ENCODE measurements around the gene PSMB7.
A peak's percentile ranks its signal among the peaks of the same experiment; 100 is the strongest.

The PSMB7 gene

GRCh38 chr9:124398191-124398935 lies 16.9 kb downstream of the PSMB7 start:
- H3K27me3 ChIP-seq (ENCODE audit: control insufficient read depth in 1 of 2, insufficient read depth in 1 of 2, low read length in 2 of 2): no peaks in the 10 kb centered on the region
- H3K9me3 ChIP-seq (ENCODE audit: control insufficient read depth, low read length): no peaks in the 10 kb centered on the region
- no peak overlapping the region for H3K27ac ChIP-seq (ENCODE audit: low read length, poor library complexity, severe bottlenecking)
- DNase-seq: no peak
- peaks cover 24 to 57% of the 10 kb centered on the region in 2 experiments for H3K36me3 ChIP-seq (ENCODE audit: control insufficient read depth in 1 of 2, insufficient read depth in 2 of 2, low read depth in 1 of 2, low read length in 2 of 2)
- no peak overlapping the region for H2AK5ac ChIP-seq (ENCODE audit: low read length, severe bottlenecking)
- H3K4ac ChIP-seq (ENCODE audit: low read depth in 1 of 2, low read length in 2 of 2): no peak overlapping the region
- no peak overlapping the region for H2BK12ac ChIP-seq (ENCODE audit: low read length in 2 of 2)
- no peak overlapping the region for H2BK15ac ChIP-seq (ENCODE audit: low read depth, poor library complexity, severe bottlenecking)
- peak overlapping the region; percentile 66 for H3K9ac ChIP-seq (ENCODE audit: low read length)
- 96% methylated on average over 6 of the region's 8 CpGs for WGBS
- no peak overlapping the region for H2BK120ac ChIP-seq (ENCODE audit: low read depth, low read length)
- no peak overlapping the region for H3K4me2 ChIP-seq (ENCODE audit: low read length, poor library complexity, severe bottlenecking)
- peaks cover 15% of the 10 kb centered on the region for H3K4me1 ChIP-seq (ENCODE audit: control insufficient read depth, insufficient read depth, low read depth, low read length)
- H3K79me1 ChIP-seq (replicated peaks; ENCODE audit: low read length, poor library complexity, severe bottlenecking): peaks cover 22% of the 10 kb centered on the region
- no peak overlapping the region for H3K14ac ChIP-seq (ENCODE audit: low read length in 2 of 2)
- no peak overlapping the region for H2BK5ac ChIP-seq (ENCODE audit: low read depth, low read length, poor library complexity, severe bottlenecking)
- no peak overlapping the region for H3K4me3 ChIP-seq (ENCODE audit: insufficient read depth in 1 of 2, low read depth in 1 of 2, low read length in 2 of 2)
- no peak overlapping the region for H3K18ac ChIP-seq (ENCODE audit: low read depth in 1 of 2, low read length in 2 of 2)
- no peak overlapping the region for H4K91ac ChIP-seq (ENCODE audit: low read length)
- no peak overlapping the region for H2AFZ ChIP-seq (ENCODE audit: low read depth, low read length)
- H3K23ac ChIP-seq (ENCODE audit: low read length in 2 of 2): no peak overlapping the region
- H4K8ac ChIP-seq (ENCODE audit: low read length): no peak overlapping the region

- no peak overlapping the region for H3K4me2 ChIP-seq (ENCODE audit: low read length, poor library complexity, severe bottlenecking)
- no peak overlapping the region for H3K4me3 ChIP-seq (ENCODE audit: insufficient read depth in 1 of 2, low read depth in 1 of 2, low read length in 2 of 2)
- H3K79me1 ChIP-seq (replicated peaks; ENCODE audit: low read length, poor library complexity, severe bottlenecking): peaks cover 19% of the 10 kb centered on the region
- H2BK12ac ChIP-seq (ENCODE audit: low read length in 2 of 2): no peak overlapping the region
- no peak overlapping the region for H3K18ac ChIP-seq (ENCODE audit: low read depth in 1 of 2, low read length in 2 of 2)
- 79% methylated on average over 3 of the region's 4 CpGs for WGBS
- no peak overlapping the region for H4K91ac ChIP-seq (ENCODE audit: low read length)
- H3K27me3 ChIP-seq (ENCODE audit: control insufficient read depth in 1 of 2, insufficient read depth in 1 of 2, low read length in 2 of 2): no peaks in the 10 kb centered on the region
- no peak overlapping the region for H2BK5ac ChIP-seq (ENCODE audit: low read depth, low read length, poor library complexity, severe bottlenecking)
- H2AFZ ChIP-seq (ENCODE audit: low read depth, low read length): no peak overlapping the region
- no peak overlapping the region for H3K23ac ChIP-seq (ENCODE audit: low read length in 2 of 2)
- no peak overlapping the region for H2BK15ac ChIP-seq (ENCODE audit: low read depth, poor library complexity, severe bottlenecking)
- no peaks in the 10 kb centered on the region for H3K9me3 ChIP-seq (ENCODE audit: control insufficient read depth, low read length)
- H3K14ac ChIP-seq (ENCODE audit: low read length in 2 of 2): no peak overlapping the region
- DNase-seq: peak; percentile 48
- peaks cover 21 to 33% of the 10 kb centered on the region in 2 experiments for H3K36me3 ChIP-seq (ENCODE audit: control insufficient read depth in 1 of 2, insufficient read depth in 2 of 2, low read depth in 1 of 2, low read length in 2 of 2)
- H3K4me1 ChIP-seq (ENCODE audit: control insufficient read depth, insufficient read depth, low read depth, low read length): peaks cover 23% of the 10 kb centered on the region
- H2BK120ac ChIP-seq (ENCODE audit: low read depth, low read length): no peak overlapping the region
- H3K4ac ChIP-seq (ENCODE audit: low read depth in 1 of 2, low read length in 2 of 2): no peak overlapping the region
- H3K27ac ChIP-seq (ENCODE audit: low read length, poor library complexity, severe bottlenecking): no peak overlapping the region
- no peak overlapping the region for H2AK5ac ChIP-seq (ENCODE audit: low read length, severe bottlenecking)
- H4K8ac ChIP-seq (ENCODE audit: low read length): no peak overlapping the region
- peak overlapping the region; percentile 49 for H3K9ac ChIP-seq (ENCODE audit: low read length)
Observed at GRCh38 chr9:124395826-124396225, 19.4 kb downstream of the PSMB7 start.

GRCh38 chr9:124394596-124394995 lies 20.6 kb downstream of the PSMB7 start:
- H2BK15ac ChIP-seq (ENCODE audit: low read depth, poor library complexity, severe bottlenecking): no peak overlapping the region
- H3K27me3 ChIP-seq (ENCODE audit: control insufficient read depth in 1 of 2, insufficient read depth in 1 of 2, low read length in 2 of 2): no peaks in the 10 kb centered on the region
- peaks cover 17 to 31% of the 10 kb centered on the region in 2 experiments for H3K36me3 ChIP-seq (ENCODE audit: control insufficient read depth in 1 of 2, insufficient read depth in 2 of 2, low read depth in 1 of 2, low read length in 2 of 2)
- no peak overlapping the region for H2AFZ ChIP-seq (ENCODE audit: low read depth, low read length)
- H3K14ac ChIP-seq (ENCODE audit: low read length in 2 of 2): no peak overlapping the region
- WGBS: 88% methylated on average over 3 of the region's 3 CpGs
- H4K91ac ChIP-seq (ENCODE audit: low read length): no peak overlapping the region
- H2AK5ac ChIP-seq (ENCODE audit: low read length, severe bottlenecking): no peak overlapping the region
- no peak overlapping the region for H2BK5ac ChIP-seq (ENCODE audit: low read depth, low read length, poor library complexity, severe bottlenecking)
- peaks cover 18% of the 10 kb centered on the region for H3K4me1 ChIP-seq (ENCODE audit: control insufficient read depth, insufficient read depth, low read depth, low read length)
- H4K8ac ChIP-seq (ENCODE audit: low read length): no peak overlapping the region
- H3K9me3 ChIP-seq (ENCODE audit: control insufficient read depth, low read length): no peaks in the 10 kb centered on the region
- H3K27ac ChIP-seq (ENCODE audit: low read length, poor library complexity, severe bottlenecking): no peak overlapping the region
- H3K4ac ChIP-seq (ENCODE audit: low read depth in 1 of 2, low read length in 2 of 2): no peak overlapping the region
- H3K4me3 ChIP-seq (ENCODE audit: insufficient read depth in 1 of 2, low read depth in 1 of 2, low read length in 2 of 2): no peak overlapping the region
- peaks cover 14% of the 10 kb centered on the region for H3K79me1 ChIP-seq (replicated peaks; ENCODE audit: low read length, poor library complexity, severe bottlenecking)
- H2BK120ac ChIP-seq (ENCODE audit: low read depth, low read length): no peak overlapping the region
- H3K9ac ChIP-seq (ENCODE audit: low read length): peak overlapping the region; percentile 49
- no peak overlapping the region for H3K23ac ChIP-seq (ENCODE audit: low read length in 2 of 2)
- H2BK12ac ChIP-seq (ENCODE audit: low read length in 2 of 2): no peak overlapping the region
- no peak overlapping the region for H3K18ac ChIP-seq (ENCODE audit: low read depth in 1 of 2, low read length in 2 of 2)
- no peak for DNase-seq
- H3K4me2 ChIP-seq (ENCODE audit: low read length, poor library complexity, severe bottlenecking): no peak overlapping the region

GRCh38 chr9:124394167-124394566 lies 21.1 kb downstream of the PSMB7 start:
- no peak overlapping the region for H3K4me2 ChIP-seq (ENCODE audit: low read length, poor library complexity, severe bottlenecking)
- H3K9ac ChIP-seq (ENCODE audit: low read length): peak overlapping the region; percentile 49
- peak overlapping the region in 1 of 2 experiments; percentile 21 for H3K18ac ChIP-seq (ENCODE audit: low read depth in 1 of 2, low read length in 2 of 2)
- H3K27ac ChIP-seq (ENCODE audit: low read length, poor library complexity, severe bottlenecking): no peak overlapping the region
- H2AFZ ChIP-seq (ENCODE audit: low read depth, low read length): no peak overlapping the region
- H3K27me3 ChIP-seq (ENCODE audit: control insufficient read depth in 1 of 2, insufficient read depth in 1 of 2, low read length in 2 of 2): no peaks in the 10 kb centered on the region
- no peak for DNase-seq
- H3K9me3 ChIP-seq (ENCODE audit: control insufficient read depth, low read length): no peaks in the 10 kb centered on the region
- H2BK120ac ChIP-seq (ENCODE audit: low read depth, low read length): no peak overlapping the region
- H4K91ac ChIP-seq (ENCODE audit: low read length): no peak overlapping the region
- H3K79me1 ChIP-seq (replicated peaks; ENCODE audit: low read length, poor library complexity, severe bottlenecking): peaks cover 13% of the 10 kb centered on the region
- no peak overlapping the region for H4K8ac ChIP-seq (ENCODE audit: low read length)
- WGBS: 94% methylated on average over 2 of the region's 2 CpGs
- H3K14ac ChIP-seq (ENCODE audit: low read length in 2 of 2): no peak overlapping the region
- H2BK15ac ChIP-seq (ENCODE audit: low read depth, poor library complexity, severe bottlenecking): no peak overlapping the region
- H2BK12ac ChIP-seq (ENCODE audit: low read length in 2 of 2): no peak overlapping the region
- no peak overlapping the region for H3K4ac ChIP-seq (ENCODE audit: low read depth in 1 of 2, low read length in 2 of 2)
- no peak overlapping the region for H3K23ac ChIP-seq (ENCODE audit: low read length in 2 of 2)
- peak overlapping the region in 1 of 2 experiments; percentile 25 for H3K4me3 ChIP-seq (ENCODE audit: insufficient read depth in 1 of 2, low read depth in 1 of 2, low read length in 2 of 2)
- H3K4me1 ChIP-seq (ENCODE audit: control insufficient read depth, insufficient read depth, low read depth, low read length): peaks cover 18% of the 10 kb centered on the region
- H3K36me3 ChIP-seq (ENCODE audit: control insufficient read depth in 1 of 2, insufficient read depth in 2 of 2, low read depth in 1 of 2, low read length in 2 of 2): peaks cover 15 to 31% of the 10 kb centered on the region in 2 experiments
- H2BK5ac ChIP-seq (ENCODE audit: low read depth, low read length, poor library complexity, severe bottlenecking): no peak overlapping the region
- no peak overlapping the region for H2AK5ac ChIP-seq (ENCODE audit: low read length, severe bottlenecking)

Measured in mesenchymal stem cell (in vitro differentiated cells and primary cell).